22Rv1 (cell line): Measurements from ENCODE around the gene VPS35.
"Not testable (repeated sequence)": the region's sequence is repeated elsewhere in the genome, so short reads cannot be mapped to it uniquely, and the experiment has no call there.

Source experiments
- ZFX ChIP-seq: fragments of 450-650 bp; IDR thresholded peaks from 2 replicates; pipeline ENCODE4 v1.6.1; 2017; ENCODE audit warnings: antibody characterized with exemption, borderline replicate concordance
- TF ChIP-seq, protein P1 (sequence below): fragments of 450-650 bp; IDR thresholded peaks from 2 replicates; pipeline ENCODE4 v1.5.1; 2017; ENCODE audit warnings: mild to moderate bottlenecking

DNA sequence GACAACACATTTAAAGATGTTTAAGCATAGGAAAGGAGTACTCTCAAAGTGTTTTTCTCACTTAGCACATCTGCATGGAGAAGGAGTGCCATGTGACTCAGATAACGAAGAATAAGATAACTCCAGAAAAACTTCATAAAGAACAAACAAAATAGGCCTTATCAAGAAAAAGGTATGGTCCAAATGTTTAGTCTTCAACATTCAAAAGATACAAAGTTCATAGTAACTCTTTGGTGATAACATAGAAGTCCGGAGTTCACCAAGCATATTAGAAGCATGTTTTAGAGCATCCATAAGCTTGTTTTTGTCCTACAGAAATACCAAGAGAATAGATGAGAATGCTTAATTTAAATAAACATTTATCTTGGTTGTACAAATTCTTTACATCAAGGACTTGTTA lies 7.1 kb downstream of the VPS35 start:
- TF ChIP-seq, protein P1, sequence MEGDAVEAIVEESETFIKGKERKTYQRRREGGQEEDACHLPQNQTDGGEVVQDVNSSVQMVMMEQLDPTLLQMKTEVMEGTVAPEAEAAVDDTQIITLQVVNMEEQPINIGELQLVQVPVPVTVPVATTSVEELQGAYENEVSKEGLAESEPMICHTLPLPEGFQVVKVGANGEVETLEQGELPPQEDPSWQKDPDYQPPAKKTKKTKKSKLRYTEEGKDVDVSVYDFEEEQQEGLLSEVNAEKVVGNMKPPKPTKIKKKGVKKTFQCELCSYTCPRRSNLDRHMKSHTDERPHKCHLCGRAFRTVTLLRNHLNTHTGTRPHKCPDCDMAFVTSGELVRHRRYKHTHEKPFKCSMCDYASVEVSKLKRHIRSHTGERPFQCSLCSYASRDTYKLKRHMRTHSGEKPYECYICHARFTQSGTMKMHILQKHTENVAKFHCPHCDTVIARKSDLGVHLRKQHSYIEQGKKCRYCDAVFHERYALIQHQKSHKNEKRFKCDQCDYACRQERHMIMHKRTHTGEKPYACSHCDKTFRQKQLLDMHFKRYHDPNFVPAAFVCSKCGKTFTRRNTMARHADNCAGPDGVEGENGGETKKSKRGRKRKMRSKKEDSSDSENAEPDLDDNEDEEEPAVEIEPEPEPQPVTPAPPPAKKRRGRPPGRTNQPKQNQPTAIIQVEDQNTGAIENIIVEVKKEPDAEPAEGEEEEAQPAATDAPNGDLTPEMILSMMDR, result not testable (repeated sequence)
- not testable (repeated sequence) for TF ChIP-seq ZFX
